Astrocyte of the spinal cord (primary cell): ENCODE results near the gene TEN1.
"Not testable (repeated sequence)": the region's sequence is repeated elsewhere in the genome, so short reads cannot be mapped to it uniquely, and the experiment has no call there.

ENCODE experiments used
- DNase-seq: peaks from one replicate; pipeline ENCODE4 v3.0.0; 2011; ENCODE audit warnings: low read depth, low spot score
- H3K4me3 ChIP-seq: 2 replicates; pipeline ENCODE4 v1.5.1; 2011; ENCODE audit warnings: low read depth, mild to moderate bottlenecking, low read length, moderate library complexity
- CTCF ChIP-seq: IDR thresholded peaks from 2 replicates; pipeline ENCODE4 v1.5.1; 2012; ENCODE audit warnings: low read depth, mild to moderate bottlenecking, low read length, inconsistent platforms
- in situ Hi-C: cut with HindIII; loops from 2 replicates; pipeline ENCODE4 v1.10.0; 2017; ENCODE audit warnings: low sequenced_read_pairs

Gene TEN1

GRCh38 chr17:76033139-76033538 lies 54.1 kb downstream of the TEN1 start:
- no peak overlapping the region for H3K4me3 ChIP-seq
- no peak for DNase-seq
- in situ Hi-C loops = no loop called here
- no peak for TF ChIP-seq CTCF

- in situ Hi-C loops = no loop called here
- H3K4me3 ChIP-seq = no peak overlapping the region
- no peak for TF ChIP-seq CTCF
- DNase-seq = no peak
These were observed 55.6 kb downstream of the TEN1 start for GRCh38 chr17:76034428-76035350.

GRCh38 chr17:76036497-76037261 lies 57.6 kb downstream of the TEN1 start:
- no peak for TF ChIP-seq CTCF
- H3K4me3 ChIP-seq = no peak overlapping the region
- in situ Hi-C loops = no loop called here
- no peak for DNase-seq

- no peak overlapping the region for H3K4me3 ChIP-seq
- in situ Hi-C loops = no loop called here
- DNase-seq = no peak
- no peak for TF ChIP-seq CTCF
These were observed 59.0 kb downstream of the TEN1 start for GRCh38 chr17:76038050-76038449.

GRCh38 chr17:76039121-76039520 lies 60.1 kb downstream of the TEN1 start:
- in situ Hi-C loops = no loop called here
- no peak overlapping the region for H3K4me3 ChIP-seq
- no peak for TF ChIP-seq CTCF
- peak; percentile 17 for DNase-seq

- in situ Hi-C loops = no loop called here
These were observed 61.3 kb downstream of the TEN1 start for GRCh38 chr17:76040376-76040775.

GRCh38 chr17:76042868-76043267 lies 63.8 kb downstream of the TEN1 start:
- DNase-seq, in situ Hi-C loops, H3K4me3 ChIP-seq: not testable (repeated sequence)

More at GRCh38 chr17:76040376-76040775, 61.3 kb downstream of the TEN1 start:
- no peak for DNase-seq
- no peak for TF ChIP-seq CTCF
- H3K4me3 ChIP-seq = no peak overlapping the region

GRCh38 chr17:76044475-76045007 lies 65.5 kb downstream of the TEN1 start:
- H3K4me3 ChIP-seq, in situ Hi-C loops, DNase-seq: not testable (repeated sequence)
